Heart left ventricle (tissue), 13 donors: ENCODE measurements around the gene TRIM8.

ENCODE experiments used
- CTCF ChIP-seq, 12 donors: fragments of 200-600 bp; sonication (generic) in 4 of 12; IDR thresholded peaks; one replicate each; pipeline versions ENCODE4 v1.5.0 to v1.8.0; 2018 to 2022; ENCODE audit warnings: antibody characterized with exemption in 12 of 12, mild to moderate bottlenecking in 5 of 12
- POLR2A ChIP-seq, 2 donors: fragments of 450-650 bp; IDR thresholded peaks; one replicate each; pipeline ENCODE4 v1.6.1; 2017; ENCODE audit warnings: antibody characterized with exemption in 2 of 2, mild to moderate bottlenecking in 2 of 2, moderate library complexity in 2 of 2
- donor health status: ischemic (EF 13 %, LVEDD 7.1; RV severe dilation, severe dysfunction).
- donor health status: DM: no; HTN: yes; CAD: no.
- donor health status: DM: no; HTN: no; CAD: no.
- donor health status: ischemic (EF 25% LVEDD 6.9; RV normal size, moderate dysfunction).
- donor health status: ischemic (EF 25% LVEDD 5.7; RV mildly dilated, moderate dysfunction).
- donor health status: ischemic (EF 35%, LVEDD 5.7; RV mildly dilated, moderate dysfunction).
- donor health status: nonischemic (EF 11% LVEDD 7.7; RV severe dilation, severe dysfunction).
- donor health status: DM: yes; HTN: yes; CAD: no.
- donor health status: PGD.
- donor health status: ischemic (EF 29% LVEDD 5.4; RV normal size, mild dysfunction).
- donor health status: nonischemic (EF 23%, LVEDD 6.1; RV moderate dilation, normal function).

GRCh38 chr10:102649797-102650654 lies 5.7 kb downstream of the TRIM8 start:
- TF ChIP-seq POLR2A (IDR thresholded peaks at IDR 0.05) (no peak), CTCF (IDR thresholded peaks at IDR 0.05) (no peak)
